Uterus (tissue), 2 donors: ENCODE measurements around the gene PCDHB16.

ENCODE experiments used
- CTCF ChIP-seq, 4 experiments: fragments of 200-600 bp in 2 of 4; fragments of 450-650 bp in 2 of 4; sonication (generic) in 2 of 4; IDR thresholded peaks; one replicate each; pipeline ENCODE4 v1.5.1; 2016 to 2019; ENCODE audit warnings: antibody characterized with exemption in 4 of 4, mild to moderate bottlenecking in 2 of 4, moderate library complexity in 1 of 4
- POLR2A ChIP-seq, 2 donors: fragments of 450-650 bp; IDR thresholded peaks; one replicate each; pipeline ENCODE4 v1.6.1; 2016; ENCODE audit warnings: antibody characterized with exemption in 2 of 2, mild to moderate bottlenecking in 1 of 2, moderate library complexity in 1 of 2

GRCh38 chr5:141223112-141223783 is 41.1 kb downstream of the PCDHB16 start, which contains the start of gene PCDHB14:
- no peak for TF ChIP-seq CTCF (IDR thresholded peaks at IDR 0.05)
- no peak for TF ChIP-seq POLR2A (IDR thresholded peaks at IDR 0.05)
